Mesenchymal stem cell (in vitro differentiated cells and primary cell): ENCODE results near the gene FAM174C.

ENCODE experiments used
- DNase-seq: peaks from one replicate; pipeline ENCODE4 v3.0.0-alpha.2; 2013
- H2AFZ ChIP-seq: one replicate; pipeline ENCODE4 v1.6.1; 2013; ENCODE audit warnings: low read depth, mild to moderate bottlenecking, control low read depth, inconsistent platforms, low read length, moderate library complexity
- H2AK5ac ChIP-seq: 2 replicates; pipeline ENCODE4 v1.6.1; 2013; ENCODE audit warnings: low read length, moderate library complexity, mild to moderate bottlenecking, inconsistent platforms; ENCODE audit not compliant: severe bottlenecking
- H2BK120ac ChIP-seq: one replicate; pipeline ENCODE4 v1.6.1; 2013; ENCODE audit warnings: low read depth, mild to moderate bottlenecking, inconsistent platforms, low read length, moderate library complexity
- H2BK12ac ChIP-seq, 2 experiments: one replicate each; pipeline ENCODE4 v1.6.1; 2013; ENCODE audit warnings: inconsistent platforms in 2 of 2, low read length in 2 of 2, mild to moderate bottlenecking in 2 of 2, moderate library complexity in 2 of 2, control low read depth in 1 of 2
- H2BK15ac ChIP-seq: one replicate; pipeline ENCODE4 v1.6.1; 2013; ENCODE audit warnings: mild to moderate bottlenecking, low read depth, inconsistent platforms; ENCODE audit not compliant: poor library complexity, severe bottlenecking
- H2BK5ac ChIP-seq: 2 replicates; pipeline ENCODE4 v1.6.1; 2013; ENCODE audit warnings: low read depth, mild to moderate bottlenecking, low read length, control low read depth, inconsistent platforms; ENCODE audit not compliant: poor library complexity, severe bottlenecking
- H3K14ac ChIP-seq, 2 experiments: one replicate each; pipeline ENCODE4 v1.6.1; 2013; ENCODE audit warnings: inconsistent platforms in 2 of 2, low read length in 2 of 2, control low read depth in 1 of 2, mild to moderate bottlenecking in 1 of 2, moderate library complexity in 1 of 2
- H3K18ac ChIP-seq, 2 experiments: one replicate each; pipeline ENCODE4 v1.6.1; 2013; ENCODE audit warnings: inconsistent platforms in 2 of 2, low read length in 2 of 2, control low read depth in 1 of 2, low read depth in 1 of 2, mild to moderate bottlenecking in 1 of 2
- H3K23ac ChIP-seq, 2 experiments: one replicate each; pipeline ENCODE4 v1.6.1; 2013; ENCODE audit warnings: inconsistent platforms in 2 of 2, low read length in 2 of 2, mild to moderate bottlenecking in 2 of 2, moderate library complexity in 2 of 2, control low read depth in 1 of 2
- H3K27ac ChIP-seq: 2 replicates; pipeline ENCODE4 v1.5.1; 2013; ENCODE audit warnings: mild to moderate bottlenecking, moderate library complexity, low read length, control low read depth, inconsistent platforms; ENCODE audit not compliant: poor library complexity, severe bottlenecking
- H3K27me3 ChIP-seq, 2 experiments: 2 replicates each; pipeline versions ENCODE4 v1.6.1 to v1.7.0; 2013; ENCODE audit warnings: low read length in 2 of 2, mild to moderate bottlenecking in 2 of 2, moderate library complexity in 2 of 2, control low read depth in 1 of 2, inconsistent platforms in 1 of 2; ENCODE audit not compliant: control insufficient read depth in 1 of 2, insufficient read depth in 1 of 2
- H3K36me3 ChIP-seq, 2 experiments: 2 replicates each; pipeline versions ENCODE4 v1.6.1 to v1.7.0; 2013; ENCODE audit warnings: low read length in 2 of 2, control low read depth in 1 of 2, inconsistent platforms in 1 of 2, low read depth in 1 of 2, mild to moderate bottlenecking in 1 of 2; ENCODE audit not compliant: insufficient read depth in 2 of 2, control insufficient read depth in 1 of 2
- H3K4ac ChIP-seq, 2 experiments: one replicate each; pipeline ENCODE4 v1.6.1; 2013; ENCODE audit warnings: inconsistent platforms in 2 of 2, low read length in 2 of 2, mild to moderate bottlenecking in 2 of 2, moderate library complexity in 2 of 2, control low read depth in 1 of 2, low read depth in 1 of 2
- H3K4me1 ChIP-seq: 2 replicates; pipeline ENCODE4 v1.6.1; 2013; ENCODE audit warnings: low read depth, low read length, control low read depth; ENCODE audit not compliant: control insufficient read depth, insufficient read depth
- H3K4me2 ChIP-seq: 2 replicates; pipeline ENCODE4 v1.6.1; 2013; ENCODE audit warnings: low read length, mild to moderate bottlenecking, inconsistent platforms; ENCODE audit not compliant: poor library complexity, severe bottlenecking
- H3K4me3 ChIP-seq, 2 experiments: 2 replicates each; pipeline versions ENCODE4 v1.5.1 to v1.7.0; 2013; ENCODE audit warnings: low read length in 2 of 2, mild to moderate bottlenecking in 2 of 2, control low read depth in 1 of 2, low read depth in 1 of 2; ENCODE audit not compliant: insufficient read depth in 1 of 2
- H3K79me1 ChIP-seq: replicated peaks from 2 replicates; pipeline ENCODE4 v1.6.1; 2013; ENCODE audit warnings: mild to moderate bottlenecking, control low read depth, low read length, inconsistent platforms; ENCODE audit not compliant: poor library complexity, severe bottlenecking
- H3K9ac ChIP-seq: 2 replicates; pipeline ENCODE4 v1.7.0; 2013; ENCODE audit warnings: mild to moderate bottlenecking, low read length, moderate library complexity
- H3K9me3 ChIP-seq: 2 replicates; pipeline ENCODE4 v1.7.0; 2013; ENCODE audit warnings: mild to moderate bottlenecking, low read length; ENCODE audit not compliant: control insufficient read depth
- H4K8ac ChIP-seq: one replicate; pipeline ENCODE4 v1.6.1; 2013; ENCODE audit warnings: inconsistent platforms, mild to moderate bottlenecking, low read length, moderate library complexity
- H4K91ac ChIP-seq: one replicate; pipeline ENCODE4 v1.6.1; 2013; ENCODE audit warnings: mild to moderate bottlenecking, low read length, inconsistent platforms
- WGBS: methylation state at CpG from one replicate; pipeline ENCODE4 v1.1.7; 2013; ENCODE audit warnings: mixed read lengths; 5-methylcytosine and 5-hydroxymethylcytosine counted together

The FAM174C gene

GRCh38 chr19:1257475-1258162 is 17.7 kb upstream of the FAM174C start:
- H2AFZ ChIP-seq: no peak overlapping the region
- H3K18ac ChIP-seq: peak overlapping the region in 1 of 2 experiments; percentile 71
- no peak for DNase-seq
- peaks cover 4% of the 10 kb centered on the region for H3K79me1 ChIP-seq
- H3K9me3 ChIP-seq: no peaks in the 10 kb centered on the region
- H2AK5ac ChIP-seq: no peak overlapping the region
- no peak overlapping the region for H2BK12ac ChIP-seq
- H3K14ac ChIP-seq: no peak overlapping the region
- peak overlapping the region in 1 of 2 experiments; percentile 19 for H3K23ac ChIP-seq
- H4K91ac ChIP-seq: no peak overlapping the region
- no peaks in the 10 kb centered on the region for H3K27me3 ChIP-seq
- H3K9ac ChIP-seq: peak overlapping the region; percentile 81
- peak overlapping the region; percentile 66 for H4K8ac ChIP-seq
- H3K4me3 ChIP-seq: peak overlapping the region in 1 of 2 experiments; percentile 33
- no peak overlapping the region for H2BK5ac ChIP-seq
- H3K27ac ChIP-seq: peak overlapping the region; percentile 57
- 77% methylated on average over 22 of the region's 23 CpGs for whole genome bisulfite sequencing
- peaks cover 43 to 66% of the 10 kb centered on the region in 2 experiments for H3K36me3 ChIP-seq
- no peak overlapping the region for H2BK120ac ChIP-seq
- peaks cover 81% of the 10 kb centered on the region for H3K4me1 ChIP-seq
- no peak overlapping the region for H3K4me2 ChIP-seq
- no peak overlapping the region for H3K4ac ChIP-seq
- no peak overlapping the region for H2BK15ac ChIP-seq

- H3K4me1 ChIP-seq: peaks cover 86% of the 10 kb centered on the region
- no peak overlapping the region for H3K4me2 ChIP-seq
- H3K4me3 ChIP-seq: no peak overlapping the region
- no peak overlapping the region for H2BK5ac ChIP-seq
- H3K4ac ChIP-seq: no peak overlapping the region
- H3K36me3 ChIP-seq: peaks cover 43 to 63% of the 10 kb centered on the region in 2 experiments
- no peak overlapping the region for H2AK5ac ChIP-seq
- peaks cover 4% of the 10 kb centered on the region for H3K79me1 ChIP-seq
- peak overlapping the region; percentile 57 for H3K27ac ChIP-seq
- no peak overlapping the region for H3K14ac ChIP-seq
- peak overlapping the region in 1 of 2 experiments; percentile 19 for H3K23ac ChIP-seq
- H3K9me3 ChIP-seq: no peaks in the 10 kb centered on the region
- H2BK12ac ChIP-seq: no peak overlapping the region
- no peak overlapping the region for H3K18ac ChIP-seq
- WGBS: 77% methylated on average over 5 of the region's 8 CpGs
- no peak for DNase-seq
- H4K8ac ChIP-seq: no peak overlapping the region
- H3K9ac ChIP-seq: peak overlapping the region; percentile 81
- H3K27me3 ChIP-seq: no peaks in the 10 kb centered on the region
- H4K91ac ChIP-seq: no peak overlapping the region
- H2BK15ac ChIP-seq: no peak overlapping the region
- H2AFZ ChIP-seq: no peak overlapping the region
- peak overlapping the region; percentile 52 for H2BK120ac ChIP-seq
Observed at GRCh38 chr19:1258163-1258492, 17.2 kb upstream of the FAM174C start.

- H3K4me3 ChIP-seq: no peak overlapping the region
- no peak for DNase-seq
- H2AK5ac ChIP-seq: peak overlapping the region; percentile 90
- peaks cover 4% of the 10 kb centered on the region for H3K79me1 ChIP-seq
- H4K8ac ChIP-seq: peak overlapping the region; percentile 59
- H2BK12ac ChIP-seq: no peak overlapping the region
- H3K23ac ChIP-seq: no peak overlapping the region
- peak overlapping the region; percentile 40 to 92 for H3K18ac ChIP-seq
- H3K27ac ChIP-seq: peak overlapping the region; percentile 70
- H3K36me3 ChIP-seq: peaks cover 43 to 59% of the 10 kb centered on the region in 2 experiments
- no peaks in the 10 kb centered on the region for H3K9me3 ChIP-seq
- H3K14ac ChIP-seq: no peak overlapping the region
- H2AFZ ChIP-seq: no peak overlapping the region
- peak overlapping the region; percentile 86 for H2BK120ac ChIP-seq
- H3K9ac ChIP-seq: peak overlapping the region; percentile 81
- no peak overlapping the region for H4K91ac ChIP-seq
- no peak overlapping the region for H3K4me2 ChIP-seq
- H3K27me3 ChIP-seq: no peaks in the 10 kb centered on the region
- no peak overlapping the region for H2BK15ac ChIP-seq
- peaks cover 84% of the 10 kb centered on the region for H3K4me1 ChIP-seq
- WGBS: 35% methylated on average over 9 of the region's 15 CpGs
- H3K4ac ChIP-seq: no peak overlapping the region
- no peak overlapping the region for H2BK5ac ChIP-seq
Observed at GRCh38 chr19:1258707-1259205, 16.6 kb upstream of the FAM174C start.

DNA sequence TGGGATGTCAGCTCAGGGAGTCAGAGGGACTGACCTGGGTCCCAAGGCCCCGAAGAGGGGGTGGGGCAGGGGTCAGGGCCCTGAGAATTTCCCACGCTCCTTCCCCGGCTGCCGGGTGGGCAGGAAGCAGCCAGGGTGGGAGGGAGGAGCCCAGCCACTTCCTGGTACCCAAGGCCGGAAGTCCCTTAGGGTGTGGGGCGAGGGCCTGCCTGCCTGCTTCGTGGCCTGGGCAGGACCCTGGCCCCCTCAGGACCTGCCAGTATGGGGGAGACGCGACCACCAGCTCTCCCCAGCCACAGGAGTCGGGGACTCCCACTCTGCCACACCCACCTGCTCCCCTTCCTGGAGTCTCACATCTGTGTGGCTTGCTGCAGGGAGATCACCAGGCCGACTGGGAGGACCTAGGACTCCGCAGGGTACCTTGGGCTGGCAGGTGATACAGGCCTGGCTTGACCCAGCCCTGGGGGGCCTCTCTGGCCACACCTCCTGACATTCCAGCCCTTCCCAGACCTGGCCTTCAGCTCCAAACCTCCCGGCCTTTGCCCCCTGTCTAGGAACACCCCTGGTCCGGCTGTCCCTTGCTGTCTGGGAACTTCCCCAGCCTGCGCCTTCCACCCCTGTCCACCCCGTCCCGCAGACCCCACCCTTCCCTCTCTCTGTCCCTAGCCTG is 16.0 kb upstream of the FAM174C start:
- Histone ChIP-seq H3K23ac (no peak overlapping the region), H3K36me3 (peaks cover 40 to 54% of the 10 kb centered on the region in 2 experiments), H2BK5ac (no peak overlapping the region), H3K9ac (peak overlapping the region; percentile 81), H3K27ac (peak overlapping the region; percentile 70), H3K14ac (no peak overlapping the region), H4K91ac (peak overlapping the region; percentile 92), H3K18ac (peak overlapping the region; percentile 40 to 92), H3K27me3 (no peaks in the 10 kb centered on the region), H3K4me3 (no peak overlapping the region), H3K79me1 (peaks cover 4% of the 10 kb centered on the region), H3K4ac (peak overlapping the region; percentile 60 to 73), H3K9me3 (no peaks in the 10 kb centered on the region), H2BK15ac (peak overlapping the region; percentile 52), H3K4me1 (peaks cover 80% of the 10 kb centered on the region), H2BK120ac (peak overlapping the region; percentile 86), H2AFZ (no peak overlapping the region), H3K4me2 (no peak overlapping the region), H4K8ac (peak overlapping the region; percentile 59), H2BK12ac (peak overlapping the region; percentile 27 to 52), H2AK5ac (peak overlapping the region; percentile 90)
- WGBS: 10% methylated on average over 17 of the region's 17 CpGs
- peak; percentile 84 for DNase-seq
